Measurements from ENCODE around the gene CFDP1. TPM values are rescaled to one million over a fixed set of nuclear protein-coding genes. Genes with fewer than 3 reads are reported as not detected.

CFDP1 gene
- total and polyA plus RNA-seq, 2 of the 13 experiments (the other 11 are each of a cell fraction or from before 2014, with no cell fraction given): 78.6 to 153 TPM

- TF ChIP-seq NONO (IDR thresholded peaks at IDR 0.05) (no peak), NONO (CRISPR knock-in tag; conservative IDR thresholded peaks at IDR 0.05) (no peak), MAFF (IDR thresholded peaks at IDR 0.05; ENCODE audit: low read depth, low read length) (no peak)
These were observed 19.4 kb downstream of the CFDP1 start (continued) for GRCh38 chr16:75413951-75414350.

DNA sequence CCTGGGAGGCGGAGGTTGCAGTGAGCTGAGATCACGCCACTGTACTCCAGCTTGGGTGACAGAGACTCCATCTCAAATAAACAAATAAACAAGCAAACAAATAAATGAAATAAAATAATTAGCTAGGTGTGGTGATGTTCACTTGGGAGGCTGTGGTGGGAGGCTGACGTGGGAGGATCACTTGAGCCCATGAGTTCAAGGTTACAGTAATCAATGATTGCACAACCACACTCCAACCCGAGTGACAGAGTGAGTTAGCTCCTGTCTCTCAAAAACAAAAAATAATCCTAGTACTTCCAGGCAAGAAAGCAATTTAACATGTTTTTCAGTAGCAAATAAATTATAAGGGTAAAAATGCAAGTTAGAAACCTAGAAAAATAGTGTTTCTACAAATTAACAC is 26.4 kb downstream of the CFDP1 start:
- ChIA-PET CTCF (ENCODE audit: low intra/inter-chr PET ratio, low total read pairs) (no interaction called here), POLR2A (no interaction called here)
- ATAC-seq (no peak; the same call in 2 of the 3 replicates), DNase-seq (ENCODE audit: low spot score) (no peak), FAIRE-seq (peak; percentile 44)
- peaks cover 25 to 46% of the 10 kb centered on the region in 2 experiments for H3K36me3 ChIP-seq (replicated peaks in 1 of 2; ENCODE audit: control insufficient read depth in 1 of 2, insufficient read depth in 2 of 2, low read length in 2 of 2)
- in situ Hi-C loops (cut with HindIII; ENCODE audit: extremely low pct_ligation_motif_present, low pct_unique_long_range_greater_than_20kb) (no loop called here), intact Hi-C loops (cut with micrococcal nuclease; ENCODE audit: unreplicated experiment) (no loop called here)
- H3K9ac ChIP-seq (ENCODE audit: insufficient read depth, low read depth, low read length): no peak overlapping the region
- H3K79me2 ChIP-seq (ENCODE audit: insufficient read depth, low read length): no peaks in the 10 kb centered on the region
- no peaks in the 10 kb centered on the region for H4K20me1 ChIP-seq (ENCODE audit: insufficient read depth, low read length)
- H3K27ac ChIP-seq (ENCODE audit: extremely low read length, insufficient read depth, low read length): no peak overlapping the region
- WGBS (ENCODE audit: low lambda C conversion rate): 68% methylated on average over 4 of the region's 4 CpGs
- no TSS peak for BruUV-seq (replicated peaks)
- no peak overlapping the region for H3K4me3 ChIP-seq (replicated peaks in 1 of 3; ENCODE audit: insufficient read depth in 1 of 3, low read depth in 2 of 3, low read length in 3 of 3)
- no peak overlapping the region for H2AFZ ChIP-seq (ENCODE audit: low read length)
- peaks cover 14% of the 10 kb centered on the region for H3K4me1 ChIP-seq (ENCODE audit: insufficient read depth, low read length)
- H3K27me3 ChIP-seq (ENCODE audit: control insufficient read depth in 1 of 2, insufficient read depth in 2 of 2, low read length in 2 of 2): no peaks in the 10 kb centered on the region
- no peaks in the 10 kb centered on the region for H3K9me3 ChIP-seq (ENCODE audit: low read length)
- H3K4me2 ChIP-seq (ENCODE audit: low read depth, low read length): no peak overlapping the region
- TF ChIP-seq CEBPG (CRISPR knock-in tag; IDR thresholded peaks at IDR 0.05): peak; percentile 91
- 0 out of 2 replicates have a peak, but pooled peaks have one; percentile 60 for TF ChIP-seq HDAC2 (CRISPR knock-in tag; IDR thresholded peaks at IDR 0.05)
- TF ChIP-seq SP5 (CRISPR knock-in tag; IDR thresholded peaks at IDR 0.05; ENCODE audit: borderline replicate concordance, low read depth): peak; percentile 37; the same call in 1 of the 2 replicates
- no peak for TF ChIP-seq NFATC3 (CRISPR knock-in tag; IDR thresholded peaks at IDR 0.05)
- TF ChIP-seq KDM1A (CRISPR knock-in tag; IDR thresholded peaks at IDR 0.05): peak; percentile 50; the same call in 1 of the 2 replicates
- no peak for TF ChIP-seq NAIF1 (CRISPR knock-in tag; IDR thresholded peaks at IDR 0.05; ENCODE audit: borderline replicate concordance)
- peak; percentile 33; the same call in 1 of the 2 replicates for TF ChIP-seq RXRB (CRISPR knock-in tag; IDR thresholded peaks at IDR 0.05; ENCODE audit: borderline replicate concordance)
- TF ChIP-seq KDM2A (CRISPR knock-in tag; IDR thresholded peaks at IDR 0.05; ENCODE audit: borderline replicate concordance, low read depth): 0 out of 2 replicates have a peak, but pooled peaks have one; percentile 4
- peak; percentile 48; the same call in 1 of the 2 replicates for TF ChIP-seq NCOA2 (CRISPR knock-in tag; IDR thresholded peaks at IDR 0.05)
- peak; percentile 33; the same call in 1 of the 2 replicates for TF ChIP-seq THAP11 (CRISPR knock-in tag; IDR thresholded peaks at IDR 0.05)
- TF ChIP-seq FOXA3 (CRISPR knock-in tag; IDR thresholded peaks at IDR 0.05): 0 out of 2 replicates have a peak, but pooled peaks have one; percentile 12
- TF ChIP-seq ZNF124 (CRISPR knock-in tag; IDR thresholded peaks at IDR 0.05): no peak
- no peak for TF ChIP-seq SSRP1 (CRISPR knock-in tag; IDR thresholded peaks at IDR 0.05)
- TF ChIP-seq CEBPB (IDR thresholded peaks at IDR 0.05; ENCODE audit: borderline replicate concordance, low read depth, low read length): peak; percentile 95
- TF ChIP-seq, protein P1, sequence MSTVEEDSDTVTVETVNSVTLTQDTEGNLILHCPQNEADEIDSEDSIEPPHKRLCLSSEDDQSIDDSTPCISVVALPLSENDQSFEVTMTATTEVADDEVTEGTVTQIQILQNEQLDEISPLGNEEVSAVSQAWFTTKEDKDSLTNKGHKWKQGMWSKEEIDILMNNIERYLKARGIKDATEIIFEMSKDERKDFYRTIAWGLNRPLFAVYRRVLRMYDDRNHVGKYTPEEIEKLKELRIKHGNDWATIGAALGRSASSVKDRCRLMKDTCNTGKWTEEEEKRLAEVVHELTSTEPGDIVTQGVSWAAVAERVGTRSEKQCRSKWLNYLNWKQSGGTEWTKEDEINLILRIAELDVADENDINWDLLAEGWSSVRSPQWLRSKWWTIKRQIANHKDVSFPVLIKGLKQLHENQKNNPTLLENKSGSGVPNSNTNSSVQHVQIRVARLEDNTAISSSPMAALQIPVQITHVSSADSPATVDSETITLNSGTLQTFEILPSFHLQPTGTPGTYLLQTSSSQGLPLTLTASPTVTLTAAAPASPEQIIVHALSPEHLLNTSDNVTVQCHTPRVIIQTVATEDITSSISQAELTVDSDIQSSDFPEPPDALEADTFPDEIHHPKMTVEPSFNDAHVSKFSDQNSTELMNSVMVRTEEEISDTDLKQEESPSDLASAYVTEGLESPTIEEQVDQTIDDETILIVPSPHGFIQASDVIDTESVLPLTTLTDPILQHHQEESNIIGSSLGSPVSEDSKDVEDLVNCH (CRISPR knock-in tag; IDR thresholded peaks at IDR 0.05): no peak
- TF ChIP-seq GATAD2A (CRISPR knock-in tag; IDR thresholded peaks at IDR 0.05): peak; percentile 60
- TF ChIP-seq POGZ (CRISPR knock-in tag; IDR thresholded peaks at IDR 0.05): peak; percentile 91
- TF ChIP-seq HNF4A (CRISPR knock-in tag; IDR thresholded peaks at IDR 0.05): peak; percentile 73
- 0 out of 2 replicates have a peak, but pooled peaks have one; percentile 36 for TF ChIP-seq ZNF512 (CRISPR knock-in tag; IDR thresholded peaks at IDR 0.05)

Measured in HepG2 (cell line).